ENCODE data around the gene ANKRD9. TPM values are rescaled to one million over a fixed set of nuclear protein-coding genes. Genes with fewer than 3 reads are reported as not detected.

The ANKRD9 gene
- total RNA-seq, 1 donor from 2014 or later, result 23.9 TPM

DNA sequence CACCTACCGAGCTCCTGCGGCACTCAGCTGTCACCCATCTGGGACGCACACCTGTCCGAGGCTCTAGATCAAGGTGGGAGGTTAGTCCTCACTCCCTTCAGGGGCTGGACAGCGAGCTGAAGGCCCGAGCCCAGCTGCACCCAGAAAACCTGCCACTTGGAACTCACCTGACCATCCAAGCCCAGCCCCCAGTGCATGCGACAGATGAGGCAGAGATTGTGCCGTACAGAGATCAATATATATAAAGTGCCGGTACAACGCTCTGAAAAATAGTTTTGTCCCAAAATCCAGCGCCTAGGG is 3.0 kb downstream of the ANKRD9 start:
- H3K27me3 Mint-ChIP-seq (ENCODE audit: low read depth), result no peaks in the 10 kb centered on the region
- H3K4me1 Mint-ChIP-seq, result peaks cover 14% of the 10 kb centered on the region
- no peak for TF ChIP-seq CTCF (IDR thresholded peaks at IDR 0.05; ENCODE audit: unreplicated experiment)
- peaks cover 4% of the 10 kb centered on the region for H3K36me3 Mint-ChIP-seq
- no peaks in the 10 kb centered on the region for H3K9me3 Mint-ChIP-seq
- no peak overlapping the region for H3K4me3 Mint-ChIP-seq
- no peak for DNase-seq (ENCODE audit: low spot score in 2 of 2, unreplicated experiment in 2 of 2)
- no peak overlapping the region for H3K27ac Mint-ChIP-seq

DNA sequence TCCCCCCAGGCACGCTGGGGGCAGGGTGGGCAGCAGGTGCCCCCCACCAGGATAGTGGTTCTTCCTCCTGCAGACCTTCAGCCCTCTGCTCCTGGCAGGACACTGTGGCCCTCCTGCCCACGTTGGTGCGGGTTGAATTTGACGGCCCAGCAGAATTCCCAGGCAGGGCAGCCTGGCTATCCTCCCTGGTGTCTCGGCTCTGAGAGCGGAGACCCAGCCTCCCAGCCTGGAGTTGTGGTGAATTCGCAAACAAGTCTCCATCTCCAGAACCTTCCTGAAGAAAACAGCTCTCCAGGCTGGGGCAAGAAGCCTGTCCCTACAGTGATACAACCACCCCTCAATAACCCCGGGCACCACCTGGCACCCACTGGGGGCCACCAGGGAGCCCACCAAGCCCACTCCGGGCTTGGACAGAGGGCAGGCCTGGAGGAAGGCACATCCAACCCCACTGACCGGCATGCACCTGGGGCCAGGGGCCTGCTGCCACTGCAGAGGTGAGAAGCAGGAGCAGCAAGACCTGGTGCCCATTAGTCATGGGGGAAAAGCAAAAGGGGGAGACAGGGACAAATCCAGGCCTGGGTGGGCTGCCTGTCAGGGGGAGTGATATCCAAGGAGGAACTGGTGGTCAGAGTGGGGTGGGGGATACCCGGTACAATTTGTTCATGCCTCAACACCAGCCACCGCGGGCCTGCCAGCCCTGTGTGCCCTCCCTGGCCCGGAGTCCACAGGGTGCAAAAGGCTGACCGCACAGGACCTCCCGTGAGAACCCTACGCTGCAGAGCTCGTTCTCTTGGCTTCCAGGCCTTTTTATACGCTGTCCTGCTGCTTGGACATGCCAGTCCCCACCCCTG is 3.6 kb downstream of the ANKRD9 start:
- Mint-ChIP-seq H3K4me3 (no peak overlapping the region), H3K27ac (no peak overlapping the region), H3K4me1 (peaks cover 14% of the 10 kb centered on the region), H3K27me3 (ENCODE audit: low read depth) (no peaks in the 10 kb centered on the region), H3K36me3 (peaks cover 4% of the 10 kb centered on the region), H3K9me3 (no peaks in the 10 kb centered on the region)
- DNase-seq (ENCODE audit: low spot score in 2 of 2, unreplicated experiment in 2 of 2), result no peak
- TF ChIP-seq CTCF (IDR thresholded peaks at IDR 0.05; ENCODE audit: unreplicated experiment), result no peak

DNA sequence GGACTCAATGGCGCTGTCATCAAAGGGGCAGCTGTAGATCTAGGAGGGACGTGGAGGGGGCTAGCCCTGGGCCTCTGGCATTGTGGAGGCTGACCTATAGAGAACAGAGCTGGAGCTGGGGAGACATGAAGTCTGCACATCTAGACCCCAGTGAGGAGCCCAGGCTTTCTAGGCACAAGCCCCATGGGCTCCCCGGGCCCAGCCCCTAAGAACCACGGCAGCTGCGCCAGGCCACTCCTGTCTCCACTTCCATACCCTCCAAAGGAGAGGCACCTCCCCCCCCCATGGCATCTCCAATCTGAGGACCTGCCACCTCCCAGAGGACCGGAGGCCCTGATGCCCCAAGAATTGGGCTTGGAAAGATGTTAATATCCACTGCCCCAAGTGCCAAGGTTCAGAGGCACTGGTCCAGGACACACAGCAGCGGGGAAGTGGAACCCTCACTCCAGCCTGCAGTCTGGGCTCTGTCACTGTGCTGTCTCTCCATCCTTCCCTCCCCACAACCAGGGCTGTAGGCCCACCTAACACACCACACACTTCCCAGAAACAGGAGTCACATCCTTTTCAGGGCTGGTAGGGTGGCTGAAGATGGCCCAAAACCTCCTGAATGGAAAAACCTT is 4.5 kb downstream of the ANKRD9 start:
- no peak for TF ChIP-seq CTCF (IDR thresholded peaks at IDR 0.05; ENCODE audit: unreplicated experiment)
- peaks cover 8% of the 10 kb centered on the region for H3K4me1 Mint-ChIP-seq
- H3K27me3 Mint-ChIP-seq (ENCODE audit: low read depth), result no peaks in the 10 kb centered on the region
- H3K9me3 Mint-ChIP-seq, result no peaks in the 10 kb centered on the region
- no peak overlapping the region for H3K4me3 Mint-ChIP-seq
- peaks cover 8% of the 10 kb centered on the region for H3K36me3 Mint-ChIP-seq
- no peak for DNase-seq (ENCODE audit: low spot score in 2 of 2, unreplicated experiment in 2 of 2)
- H3K27ac Mint-ChIP-seq, result no peak overlapping the region

- H3K36me3 Mint-ChIP-seq, result peaks cover 8% of the 10 kb centered on the region
- H3K27ac Mint-ChIP-seq, result no peak overlapping the region
- H3K9me3 Mint-ChIP-seq, result no peaks in the 10 kb centered on the region
- DNase-seq (ENCODE audit: low spot score in 2 of 2, unreplicated experiment in 2 of 2), result no peak
- no peak overlapping the region for H3K4me3 Mint-ChIP-seq
- peaks cover 8% of the 10 kb centered on the region for H3K4me1 Mint-ChIP-seq
- no peaks in the 10 kb centered on the region for H3K27me3 Mint-ChIP-seq (ENCODE audit: low read depth)
- no peak for TF ChIP-seq CTCF (IDR thresholded peaks at IDR 0.05; ENCODE audit: unreplicated experiment)
Observed at GRCh38 chr14:102504328-102504999, 5.1 kb downstream of the ANKRD9 start.

DNA sequence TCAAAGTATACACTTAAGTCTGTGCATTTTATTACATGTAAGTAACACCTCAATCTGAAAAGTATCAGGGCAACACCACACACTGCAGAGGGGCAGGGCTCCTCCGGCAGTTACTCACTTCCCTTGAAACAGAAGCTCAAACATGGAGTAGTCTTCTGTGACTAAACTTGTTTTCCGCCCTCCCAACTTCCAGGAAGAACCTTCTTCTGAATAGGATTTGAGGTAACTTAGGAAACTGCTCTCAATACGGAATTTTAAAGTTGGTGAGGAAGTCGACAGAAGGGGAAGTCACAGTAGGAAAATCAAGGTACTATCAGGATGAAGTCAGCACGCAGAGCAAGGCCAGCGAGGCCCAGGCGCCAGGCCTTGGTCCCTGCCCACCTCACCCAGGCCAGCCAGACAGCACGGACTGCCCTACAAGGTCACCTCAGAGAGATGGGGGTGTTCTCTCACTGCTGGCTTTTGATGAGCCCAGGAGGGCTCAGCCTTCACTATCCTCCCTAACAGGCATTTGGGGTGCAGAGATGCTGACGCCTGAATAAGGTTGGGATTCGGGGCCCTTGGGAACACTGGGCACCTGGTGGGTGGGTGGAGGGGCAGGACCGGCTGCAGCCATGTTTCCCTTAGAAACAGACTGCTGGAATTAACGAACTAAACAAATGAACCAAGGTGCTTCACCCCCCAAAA is 5.8 kb downstream of the ANKRD9 start:
- peaks cover 7% of the 10 kb centered on the region for H3K4me1 Mint-ChIP-seq
- no peak overlapping the region for H3K27ac Mint-ChIP-seq
- H3K9me3 Mint-ChIP-seq, result no peaks in the 10 kb centered on the region
- H3K36me3 Mint-ChIP-seq, result peaks cover 13% of the 10 kb centered on the region
- no peak for DNase-seq (ENCODE audit: low spot score in 2 of 2, unreplicated experiment in 2 of 2)
- no peaks in the 10 kb centered on the region for H3K27me3 Mint-ChIP-seq (ENCODE audit: low read depth)
- no peak for TF ChIP-seq CTCF (IDR thresholded peaks at IDR 0.05; ENCODE audit: unreplicated experiment)
- H3K4me3 Mint-ChIP-seq, result no peak overlapping the region
